OCI-LY7 (cell line): ENCODE results near the gene SLC12A9. TPM values are rescaled to one million over a fixed set of nuclear protein-coding genes. Genes with fewer than 3 reads are reported as not detected.

ENCODE experiments used
- BruUV-seq: library from RNA; stranded (reverse); fragments of 400-500 nt; replicated peaks from 2 replicates; lab custom pipeline; 2021; lab: Mats Ljungman, UMichigan
- CTCF ChIA-PET: fragments of 300-600 bp; sonication (Branson Sonifier 250); formaldehyde crosslinking; loops from one replicate; lab custom pipeline; 2022; ENCODE audit warnings: antibody characterized with exemption; ENCODE audit not compliant: unreplicated experiment; lab: Charles Lee
- POLR2A ChIA-PET: fragments of 300-600 bp; sonication (Branson Sonifier 250); formaldehyde crosslinking; loops from one replicate; lab custom pipeline; 2022; ENCODE audit warnings: antibody characterized with exemption; lab: Charles Lee
- DNase-seq: peaks from one replicate; pipeline ENCODE4 v3.0.0-alpha.2; 2015; ENCODE audit warnings: low spot score
- H2AFZ ChIP-seq: fragments of 200-600 bp; sonication (generic), shearing (Covaris generic); 2 replicates; pipeline ENCODE4 v1.6.1; 2014; ENCODE audit warnings: mild to moderate bottlenecking, antibody characterized with exemption, low read length, moderate library complexity
- H3K27ac ChIP-seq: fragments of 200-600 bp; sonication (generic); 2 replicates; pipeline ENCODE4 v1.5.1; 2014; ENCODE audit warnings: mixed run types, low read depth, mild to moderate bottlenecking, moderate library complexity, low read length, inconsistent platforms; ENCODE audit not compliant: poor library complexity, severe bottlenecking
- H3K36me3 ChIP-seq: fragments of 200-600 bp; sonication (generic); 2 replicates; pipeline ENCODE4 v1.6.1; 2014; ENCODE audit warnings: mild to moderate bottlenecking, antibody characterized with exemption, low read length, moderate library complexity, mixed read lengths; ENCODE audit not compliant: insufficient read depth
- H3K4me1 ChIP-seq: fragments of 200-600 bp; sonication (generic); 2 replicates; pipeline ENCODE4 v1.5.1; 2014; ENCODE audit warnings: mild to moderate bottlenecking, low read length; ENCODE audit not compliant: insufficient read depth, poor library complexity, severe bottlenecking
- H3K4me2 ChIP-seq: fragments of 200-600 bp; sonication (generic); 2 replicates; pipeline ENCODE4 v1.6.1; 2014; ENCODE audit warnings: mild to moderate bottlenecking, low read length
- H3K4me3 ChIP-seq: fragments of 200-600 bp; sonication (generic); 2 replicates; pipeline ENCODE4 v1.5.1; 2014; ENCODE audit warnings: mild to moderate bottlenecking, low read depth, low read length; ENCODE audit not compliant: poor library complexity, severe bottlenecking
- H3K79me2 ChIP-seq: fragments of 200-600 bp; sonication (generic); 2 replicates; pipeline ENCODE4 v1.6.1; 2016; ENCODE audit warnings: low read depth, mild to moderate bottlenecking, low read length, moderate library complexity, mixed read lengths; ENCODE audit not compliant: insufficient read depth
- H3K9me2 ChIP-seq: fragments of 200-600 bp; sonication (generic); 2 replicates; pipeline ENCODE4 v1.6.1; 2016; ENCODE audit warnings: mild to moderate bottlenecking, low read length, mixed read lengths; ENCODE audit not compliant: insufficient read depth
- H3K9me3 ChIP-seq: fragments of 200-600 bp; sonication (generic); 2 replicates; pipeline ENCODE4 v1.6.1; 2014; ENCODE audit warnings: mild to moderate bottlenecking, mixed run types, low read length, mixed read lengths
- H4K20me1 ChIP-seq: fragments of 200-600 bp; sonication (generic); 2 replicates; pipeline ENCODE4 v1.6.1; 2014; ENCODE audit warnings: mild to moderate bottlenecking, antibody characterized with exemption, low read length, moderate library complexity, mixed read lengths; ENCODE audit not compliant: insufficient read depth
- CTCF ChIP-seq: fragments of 200-600 bp; sonication (generic); conservative IDR thresholded peaks from 2 replicates; pipeline ENCODE4 v1.5.1; 2014; ENCODE audit warnings: mild to moderate bottlenecking, antibody characterized with exemption, low read length, moderate library complexity, mixed read lengths
- EZH2phosphoT487 ChIP-seq: fragments of 200-600 bp; sonication (generic); IDR thresholded peaks from 2 replicates; pipeline ENCODE4 v1.6.1; 2018; ENCODE audit warnings: low read depth, borderline replicate concordance, mild to moderate bottlenecking, mixed run types, antibody characterized with exemption, low read length, moderate library complexity, mixed read lengths
- intact Hi-C: fragments of 100-400 bp; cut with micrococcal nuclease; formaldehyde crosslinking; loops from one replicate; pipeline ENCODE4 v1.10.0; 2022; ENCODE audit not compliant: unreplicated experiment
- total RNA-seq, 2 experiments: library from RNA; depleted of rRNA in 1 of 2; stranded (reverse); fragments of >200 nt in 1 of 2; shearing (Covaris generic) in 1 of 2; gene quantifications; 2 replicates each; pipeline ENCODE4 v1.2.3, GENCODE V29; 2014 to 2022

SLC12A9 gene
- total RNA-seq, 2 experiments from 2014 or later, result 15.7 to 25.6 TPM

GRCh38 chr7:100827330-100828226, 24.9 kb upstream of the SLC12A9 start, which contains the start of gene EPHB4:
TSS of gene EPHB4 (minus strand) at chr7:100827523. CDS start at chr7:100827030, 493 bp downstream.
- H4K20me1 ChIP-seq, result no peaks in the 10 kb centered on the region
- no peak within 1 kb of the TSS for H3K4me3 ChIP-seq
- no peaks in the 10 kb centered on the region for H3K9me2 ChIP-seq
- no TSS peak for BruUV-seq
- H3K79me2 ChIP-seq, result no peaks in the 10 kb centered on the region
- DNase-seq, result no peak
- H3K27ac ChIP-seq, result no peak within 1 kb of the TSS
- no peak within 1 kb of the TSS for H2AFZ ChIP-seq
- H3K4me1 ChIP-seq, result no peaks in the 10 kb centered on the region
- TF ChIP-seq CTCF (0 out of 2 replicates have a peak, but pooled peaks have one; percentile 12), EZH2phosphoT487 (0 out of 2 replicates have a peak, but pooled peaks have one; percentile 69)
- H3K4me2 ChIP-seq, result no peak within 1 kb of the TSS
- no peaks in the 10 kb centered on the region for H3K9me3 ChIP-seq
- POLR2A ChIA-PET, result no interaction called here
- CTCF ChIA-PET, result no interaction called here
- H3K36me3 ChIP-seq, result no peaks in the 10 kb centered on the region
- intact Hi-C loops, result no loop called here

DNA sequence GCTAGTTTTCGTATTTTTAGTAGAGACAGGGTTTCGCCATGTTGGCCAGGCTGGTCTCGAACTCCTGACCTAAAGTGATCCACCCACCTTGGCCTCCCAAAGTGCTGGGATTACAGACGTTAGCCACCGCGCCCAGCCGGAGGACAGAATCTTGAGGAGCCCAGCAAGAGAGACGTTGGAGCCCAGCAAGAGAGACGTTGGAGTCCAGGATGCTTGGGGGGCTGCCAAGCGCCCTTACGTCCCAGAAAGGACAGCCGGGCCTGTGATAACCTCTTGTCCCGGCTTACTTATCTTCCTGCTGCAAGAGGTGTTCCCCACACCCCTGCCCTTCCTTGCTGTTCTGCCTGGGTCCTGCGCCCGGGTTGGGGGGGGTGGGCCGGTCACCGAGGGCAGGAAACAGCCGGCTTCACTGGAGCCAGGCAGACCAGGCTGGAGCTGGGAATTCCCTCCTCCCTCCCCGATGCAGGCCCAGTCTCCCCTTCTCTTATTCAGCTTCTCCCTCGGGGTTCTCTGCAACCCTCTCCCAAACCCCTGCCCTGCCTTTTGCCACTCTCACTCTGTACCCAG, 23.3 kb upstream of the SLC12A9 start:
- ChIA-PET POLR2A (no interaction called here), CTCF (no interaction called here)
- Histone ChIP-seq H2AFZ (no peak overlapping the region), H3K9me3 (no peaks in the 10 kb centered on the region), H3K4me3 (no peak overlapping the region), H4K20me1 (no peaks in the 10 kb centered on the region), H3K9me2 (no peaks in the 10 kb centered on the region), H3K79me2 (no peaks in the 10 kb centered on the region), H3K27ac (no peak overlapping the region), H3K36me3 (no peaks in the 10 kb centered on the region), H3K4me2 (no peak overlapping the region), H3K4me1 (no peaks in the 10 kb centered on the region)
- intact Hi-C loops, result no loop called here
- no TSS peak for BruUV-seq
- TF ChIP-seq CTCF, result no peak
- no peak for TF ChIP-seq EZH2phosphoT487
- DNase-seq, result no peak

DNA sequence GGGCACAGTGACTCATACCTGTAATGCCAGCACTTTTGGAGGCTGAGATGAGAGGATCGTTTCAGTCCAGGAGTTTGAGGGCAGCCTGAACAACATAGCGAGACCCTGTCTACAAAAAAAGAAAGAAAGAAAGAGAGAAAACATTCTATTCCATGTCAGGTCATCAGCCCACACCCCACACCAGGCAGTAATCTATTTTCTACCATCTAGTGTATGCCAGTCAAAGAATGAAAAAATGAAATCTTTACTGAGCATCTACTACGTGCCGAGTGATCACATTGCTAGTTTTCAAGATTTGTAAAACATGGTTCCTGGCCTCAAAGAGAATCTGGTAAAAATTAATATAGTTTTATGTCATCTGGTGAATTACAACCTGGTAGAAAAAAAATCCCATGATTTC, 22.1 kb upstream of the SLC12A9 start:
- intact Hi-C loops, result no loop called here
- POLR2A ChIA-PET, result no interaction called here

More for the DNA sequence above, 22.1 kb upstream of the SLC12A9 start:
- Histone ChIP-seq H3K27ac (no peak overlapping the region), H3K9me3 (no peaks in the 10 kb centered on the region), H3K4me2 (no peak overlapping the region), H4K20me1 (no peaks in the 10 kb centered on the region), H3K4me3 (no peak overlapping the region), H2AFZ (no peak overlapping the region), H3K9me2 (no peaks in the 10 kb centered on the region), H3K36me3 (no peaks in the 10 kb centered on the region), H3K79me2 (no peaks in the 10 kb centered on the region), H3K4me1 (no peaks in the 10 kb centered on the region)
- TF ChIP-seq CTCF, result no peak
- TF ChIP-seq EZH2phosphoT487, result no peak
- DNase-seq, result no peak
- BruUV-seq, result no TSS peak
- CTCF ChIA-PET, result no interaction called here
